A549 (cell line): ENCODE measurements around the gene GNG4. TPM values are rescaled to one million over a fixed set of nuclear protein-coding genes. Genes with fewer than 3 reads are reported as not detected.

Source experiments
- ATAC-seq, 2 experiments: fragments of 200-7000 bp in 1 of 2; fragments of >200 bp in 1 of 2; cut with Nextera tagmentation in 1 of 2; cut with Tn5 transposase in 1 of 2; 3 replicates each; pipeline versions ENCODE4 v1.8.0 to v1.9.1; 2018 to 2020; ENCODE audit warnings: mild to moderate bottlenecking in 1 of 2, moderate library complexity in 1 of 2
- CTCF ChIA-PET: fragments of 300-600 bp; sonication (Branson Sonifier 250); formaldehyde crosslinking; extraction: SDS; loops from one replicate; lab custom pipeline; 2021; ENCODE audit warnings: antibody characterized with exemption, inconsistent platforms; lab: Yijun Ruan, JAX
- POLR2A ChIA-PET: fragments of 350-600 bp; formaldehyde crosslinking; extraction: SDS; loops from one replicate; lab custom pipeline; 2021; ENCODE audit warnings: antibody characterized with exemption, inconsistent platforms; lab: Yijun Ruan, JAX
- DNase-seq, 2 experiments: peaks; one replicate each; pipeline versions ENCODE4 v3.0.0 to v3.0.0-alpha.2; 2011 to 2016; ENCODE audit warnings: low read depth in 1 of 2, low spot score in 1 of 2
- FAIRE-seq: peaks from 2 replicates; lab custom pipeline; 2011; peaks lifted over from hg19 to GRCh38; lab: Jason Lieb, UNC
- H3K27ac ChIP-seq, 2 experiments: fragments of >200 bp; sonication (Bioruptor Twin); formaldehyde crosslinking; 3 replicates each; pipeline ENCODE4 v1.5.1; 2016 to 2017
- H3K4me1 ChIP-seq: fragments of >200 bp; sonication (Bioruptor Twin); formaldehyde crosslinking; 3 replicates; pipeline ENCODE4 v1.6.1; 2016
- H3K4me2 ChIP-seq: fragments of >200 bp; sonication (Bioruptor Twin); formaldehyde crosslinking; 3 replicates; pipeline ENCODE4 v1.6.1; 2016
- H3K4me3 ChIP-seq: fragments of >200 bp; sonication (Bioruptor Twin); formaldehyde crosslinking; 3 replicates; pipeline ENCODE4 v1.5.1; 2016
- H3K9me3 ChIP-seq: fragments of >200 bp; sonication (Bioruptor Twin); formaldehyde crosslinking; 3 replicates; pipeline ENCODE4 v1.6.1; 2016
- ATOH8 ChIP-seq: fragments of 250-450 bp; sonication (Bioruptor Pico); IDR thresholded peaks from 2 replicates; pipeline ENCODE4 v1.5.0; 2020; ENCODE audit warnings: low read depth, mild to moderate bottlenecking, moderate library complexity
- BHLHE40 ChIP-seq: IDR thresholded peaks from 2 replicates; pipeline ENCODE4 v1.6.1; 2012; ENCODE audit warnings: low read depth, low read length, inconsistent platforms
- CEBPB ChIP-seq, 2 experiments: fragments of >200 bp in 1 of 2; sonication (Bioruptor Twin) in 1 of 2; formaldehyde crosslinking in 1 of 2; IDR thresholded peaks; 2 replicates each; pipeline ENCODE4 v1.6.1; 2012 to 2016
- EHMT2 ChIP-seq: fragments of 200-600 bp; sonication (generic); IDR thresholded peaks from 2 replicates; pipeline ENCODE4 v1.6.1; 2016; ENCODE audit warnings: antibody characterized with exemption, low read depth, mild to moderate bottlenecking, moderate library complexity
- EP300 ChIP-seq, 2 experiments: fragments of >200 bp; sonication (Bioruptor Twin); formaldehyde crosslinking; IDR thresholded peaks; 2 replicates in 1 of 2; 3 replicates in 1 of 2; pipeline ENCODE4 v1.6.1; 2016 to 2017
- ESRRA ChIP-seq: fragments of 150-350 bp; IDR thresholded peaks from 2 replicates; pipeline ENCODE4 v1.6.1; 2014; ENCODE audit warnings: mild to moderate bottlenecking, low read length, borderline replicate concordance
- FOSB ChIP-seq: fragments of 250-450 bp; sonication (Bioruptor Pico); IDR thresholded peaks from 2 replicates; pipeline ENCODE4 v1.5.0; 2020; ENCODE audit warnings: mild to moderate bottlenecking, moderate library complexity
- FOSL2 ChIP-seq, 2 experiments: fragments of 450-650 bp in 1 of 2; fragments of >200 bp in 1 of 2; sonication (Bioruptor Twin) in 1 of 2; formaldehyde crosslinking; IDR thresholded peaks; 2 replicates each; pipeline versions ENCODE4 v1.5.0 to v1.6.1; 2016 to 2020; ENCODE audit warnings: mild to moderate bottlenecking in 1 of 2, moderate library complexity in 1 of 2
- GATA3 ChIP-seq: IDR thresholded peaks from 2 replicates; pipeline ENCODE4 v1.6.1; 2012; ENCODE audit warnings: borderline replicate concordance
- HDAC2 ChIP-seq: fragments of 200-600 bp; sonication (generic); IDR thresholded peaks from 2 replicates; pipeline ENCODE4 v1.6.1; 2016
- JUN ChIP-seq, 2 experiments: fragments of >200 bp; sonication (Bioruptor Twin); formaldehyde crosslinking; IDR thresholded peaks; 2 replicates in 1 of 2; 3 replicates in 1 of 2; pipeline ENCODE4 v1.6.1; 2016 to 2017
- JUNB ChIP-seq: fragments of >200 bp; sonication (Bioruptor Twin); formaldehyde crosslinking; IDR thresholded peaks from 2 replicates; pipeline ENCODE4 v1.6.1; 2016
- KDM5A ChIP-seq: fragments of 200-600 bp; sonication (generic); IDR thresholded peaks from 2 replicates; pipeline ENCODE4 v1.6.1; 2016; ENCODE audit warnings: antibody characterized with exemption, mild to moderate bottlenecking
- MYC ChIP-seq: IDR thresholded peaks from 2 replicates; pipeline ENCODE4 v1.6.1; 2012; ENCODE audit warnings: mild to moderate bottlenecking, inconsistent platforms, low read length, improper control_type of control experiment, borderline replicate concordance
- NFE2L2 ChIP-seq: fragments of 150-350 bp; conservative IDR thresholded peaks from 2 replicates; pipeline ENCODE4 v1.6.1; 2014; ENCODE audit warnings: low read length
- NPAS2 ChIP-seq: fragments of 250-450 bp; sonication (Bioruptor Pico); IDR thresholded peaks from 2 replicates; pipeline ENCODE4 v1.8.0; 2022; ENCODE audit warnings: mild to moderate bottlenecking, moderate library complexity, borderline replicate concordance
- NR3C1 ChIP-seq: fragments of >200 bp; sonication (Bioruptor Twin); formaldehyde crosslinking; IDR thresholded peaks from 3 replicates; pipeline ENCODE4 v1.6.1; 2017
- POLR2AphosphoS2 ChIP-seq: conservative IDR thresholded peaks from 2 replicates; pipeline ENCODE4 v1.6.1; 2012; ENCODE audit warnings: low read length, improper control_type of control experiment, inconsistent platforms
- RARB ChIP-seq: fragments of 250-450 bp; sonication (Bioruptor Pico); IDR thresholded peaks from 2 replicates; pipeline ENCODE4 v1.8.0; 2021; ENCODE audit warnings: mild to moderate bottlenecking, moderate library complexity
- RFX5 ChIP-seq: fragments of 450-650 bp; IDR thresholded peaks from 2 replicates; pipeline ENCODE4 v1.7.1; 2014; ENCODE audit warnings: antibody characterized with exemption, mild to moderate bottlenecking, moderate library complexity
- RNF2 ChIP-seq: fragments of 200-600 bp; sonication (generic); IDR thresholded peaks from 2 replicates; pipeline ENCODE4 v1.6.1; 2016; ENCODE audit warnings: low read depth, mild to moderate bottlenecking, antibody characterized with exemption, moderate library complexity, borderline replicate concordance
- SMC3 ChIP-seq: fragments of >200 bp; sonication (Bioruptor Twin); formaldehyde crosslinking; IDR thresholded peaks from 3 replicates; pipeline ENCODE4 v1.6.1; 2018; ENCODE audit warnings: inconsistent platforms
- ZC3H11A ChIP-seq: fragments of 450-650 bp; IDR thresholded peaks from 2 replicates; pipeline ENCODE4 v1.6.1; 2014; ENCODE audit warnings: antibody characterized with exemption, mild to moderate bottlenecking
- ZSCAN20 ChIP-seq: fragments of 250-450 bp; sonication (Bioruptor Pico); IDR thresholded peaks from 2 replicates; pipeline ENCODE4 v1.8.0; 2022; ENCODE audit warnings: mild to moderate bottlenecking, moderate library complexity
- WGBS: methylation state at CpG from one replicate; pipeline ENCODE4 v1.1.6; 2017; ENCODE audit errors: missing lambda C conversion rate; 5-methylcytosine and 5-hydroxymethylcytosine counted together
- polyA plus RNA-seq, 4 experiments: library from polyadenylated mRNA; depleted of rRNA in 3 of 4; stranded (reverse); fragments of >200 nt; fragmentation: RNase III in 1 of 4; extraction: RNeasy Plus Mini Kit Qiagen cat#74134 plus additional on column Dnase treatment in 1 of 4; gene quantifications; 2 replicates in 3 of 4; 3 replicates in 1 of 4; pipeline ENCODE4 v1.2.3, GENCODE V29; 2011 to 2017
- TF ChIP-seq, protein P1 (sequence below): IDR thresholded peaks from 2 replicates; pipeline ENCODE4 v1.6.1; 2012
- TF ChIP-seq, protein P2 (sequence below): IDR thresholded peaks from 2 replicates; pipeline ENCODE4 v1.6.1; 2012; ENCODE audit warnings: low read depth, borderline replicate concordance
- TF ChIP-seq, protein P3 (sequence below): IDR thresholded peaks from 2 replicates; pipeline ENCODE4 v1.6.1; 2012

The GNG4 gene
- polyA plus RNA-seq, 2 of the 4 experiments (the other 2 are of a cell fraction), result 10.5 to 16.3 TPM

- Histone ChIP-seq H3K4me1 (no peaks in the 10 kb centered on the region), H3K4me2 (no peak overlapping the region)
- TF ChIP-seq, protein P1, sequence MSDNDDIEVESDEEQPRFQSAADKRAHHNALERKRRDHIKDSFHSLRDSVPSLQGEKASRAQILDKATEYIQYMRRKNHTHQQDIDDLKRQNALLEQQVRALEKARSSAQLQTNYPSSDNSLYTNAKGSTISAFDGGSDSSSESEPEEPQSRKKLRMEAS, result no peak
- no peak for TF ChIP-seq EP300 (IDR thresholded peaks at IDR 0.05)
- TF ChIP-seq, protein P2, sequence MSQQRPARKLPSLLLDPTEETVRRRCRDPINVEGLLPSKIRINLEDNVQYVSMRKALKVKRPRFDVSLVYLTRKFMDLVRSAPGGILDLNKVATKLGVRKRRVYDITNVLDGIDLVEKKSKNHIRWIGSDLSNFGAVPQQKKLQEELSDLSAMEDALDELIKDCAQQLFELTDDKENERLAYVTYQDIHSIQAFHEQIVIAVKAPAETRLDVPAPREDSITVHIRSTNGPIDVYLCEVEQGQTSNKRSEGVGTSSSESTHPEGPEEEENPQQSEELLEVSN, result no peak
- no peak for TF ChIP-seq BHLHE40
- no peak for TF ChIP-seq RNF2
- TF ChIP-seq, all 56 proteins: peak for 0
- ATAC-seq (no peak), DNase-seq (no peak), FAIRE-seq (no peak)
- H3K27ac ChIP-seq, result no peak overlapping the region
- 63% methylated on average over 5 of the region's 5 CpGs for WGBS
- POLR2A ChIA-PET, result no interaction called here
- H3K9me3 ChIP-seq, result no peaks in the 10 kb centered on the region
- H3K4me3 ChIP-seq, result no peak overlapping the region
- CTCF ChIA-PET, result interaction anchor here (0.8 to 1.1 kb wide), 3 partner anchors 33 to 125 kb away, joined by 3 read pairs; no protein-coding TSS in a partner anchor
Measured at GRCh38 chr1:235657747-235658526, 8.4 kb upstream of the GNG4 start.

DNA sequence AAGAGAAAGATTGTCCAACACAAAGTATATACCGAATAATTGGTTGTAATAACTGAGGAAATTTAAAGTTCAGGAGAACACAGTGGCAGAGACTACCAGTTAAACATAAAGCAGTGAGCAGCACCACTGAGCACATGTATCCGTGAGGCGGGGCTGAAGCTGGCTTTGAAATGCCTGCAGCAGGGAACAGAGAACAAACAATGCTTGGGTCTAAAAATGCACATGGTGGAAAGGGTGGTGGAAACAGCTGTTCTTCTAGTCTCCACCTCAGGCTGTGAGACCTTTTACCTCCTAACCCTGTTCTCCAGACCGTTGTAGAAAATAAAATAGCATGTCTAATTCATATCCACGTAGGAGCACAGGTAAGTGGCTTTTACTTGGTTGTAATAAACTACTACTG, 7.7 kb upstream of the GNG4 start:
- ChIA-PET POLR2A (no interaction called here), CTCF (interaction anchor here (0.8 kb wide), 1 partner anchor 55 kb away, joined by 3 read pairs; no protein-coding TSS in a partner anchor)
- DNase-seq, result no peak
- Histone ChIP-seq H3K4me2 (no peak overlapping the region), H3K9me3 (no peaks in the 10 kb centered on the region), H3K4me3 (no peak overlapping the region), H3K27ac (no peak overlapping the region), H3K4me1 (no peaks in the 10 kb centered on the region)
- no peak for TF ChIP-seq JUNB
- no peak for TF ChIP-seq SMC3
- no peak for TF ChIP-seq EP300 (IDR thresholded peaks at IDR 0.05)
- TF ChIP-seq JUN (IDR thresholded peaks at IDR 0.05), result no peak
- no peak for TF ChIP-seq ZSCAN20 (CRISPR knock-in tag)
- TF ChIP-seq HDAC2, result no peak
- TF ChIP-seq CEBPB (IDR thresholded peaks at IDR 0.05), result no peak
- TF ChIP-seq, protein P3, sequence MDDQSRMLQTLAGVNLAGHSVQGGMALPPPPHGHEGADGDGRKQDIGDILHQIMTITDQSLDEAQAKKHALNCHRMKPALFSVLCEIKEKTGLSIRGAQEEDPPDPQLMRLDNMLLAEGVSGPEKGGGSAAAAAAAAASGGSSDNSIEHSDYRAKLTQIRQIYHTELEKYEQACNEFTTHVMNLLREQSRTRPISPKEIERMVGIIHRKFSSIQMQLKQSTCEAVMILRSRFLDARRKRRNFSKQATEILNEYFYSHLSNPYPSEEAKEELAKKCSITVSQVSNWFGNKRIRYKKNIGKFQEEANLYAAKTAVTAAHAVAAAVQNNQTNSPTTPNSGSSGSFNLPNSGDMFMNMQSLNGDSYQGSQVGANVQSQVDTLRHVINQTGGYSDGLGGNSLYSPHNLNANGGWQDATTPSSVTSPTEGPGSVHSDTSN, result no peak
- TF ChIP-seq RARB (CRISPR knock-in tag), result no peak
- 71% methylated on average over 5 of the region's 5 CpGs for WGBS
- no peak for FAIRE-seq
- no peak for ATAC-seq

- Histone ChIP-seq H3K4me1 (peaks cover 3% of the 10 kb centered on the region; the same call in 2 of the 3 replicates), H3K9me3 (no peaks in the 10 kb centered on the region), H3K4me3 (no peak overlapping the region), H3K4me2 (no peak overlapping the region), H3K27ac (no peak overlapping the region)
- TF ChIP-seq EHMT2, result no peak
- no peak for TF ChIP-seq FOSB (CRISPR knock-in tag)
- CTCF ChIA-PET, result interaction anchor here (1.2 kb wide), 1 partner anchor 320 kb away, joined by 3 read pairs; no protein-coding TSS in a partner anchor
- no peak for ATAC-seq
- 75% methylated on average over 11 of the region's 11 CpGs for WGBS
- no peak for FAIRE-seq
- POLR2A ChIA-PET, result no interaction called here
- DNase-seq, result no peak
Measured at GRCh38 chr1:235652364-235652763, 2.8 kb upstream of the GNG4 start.

DNA sequence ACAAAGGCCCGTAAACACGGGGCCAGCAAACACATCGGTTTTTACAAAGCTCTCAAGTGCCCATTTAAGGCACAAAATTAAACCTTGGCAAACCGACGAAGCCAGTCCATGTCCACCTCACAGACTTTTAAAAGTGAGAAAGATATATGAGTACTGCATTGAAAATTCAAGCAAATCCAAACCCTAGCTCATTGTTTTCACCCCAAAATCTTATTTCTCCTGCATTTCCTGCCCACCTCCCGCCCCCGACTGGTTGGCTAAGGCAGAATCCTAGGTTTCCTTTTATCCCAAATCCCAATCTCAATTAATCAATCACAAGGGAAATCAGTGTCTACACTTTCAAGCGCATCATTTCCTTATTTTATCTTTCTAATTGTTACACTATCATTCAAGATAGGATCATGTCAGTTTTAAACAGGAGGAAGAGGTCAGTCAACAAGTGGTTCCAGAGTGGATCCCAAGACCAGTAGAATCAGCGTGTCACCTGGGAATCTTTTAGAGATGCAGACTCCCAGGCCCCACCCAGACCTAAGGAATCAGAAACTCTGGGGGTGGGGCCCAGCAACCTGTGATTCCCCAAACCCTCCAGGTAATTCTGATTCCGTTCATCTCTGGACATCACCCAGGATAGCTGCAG, 1.7 kb upstream of the GNG4 start:
- Histone ChIP-seq H3K27ac (no peak overlapping the region), H3K4me1 (peaks cover 3% of the 10 kb centered on the region; the same call in 2 of the 3 replicates), H3K4me3 (no peak overlapping the region), H3K9me3 (no peaks in the 10 kb centered on the region), H3K4me2 (no peak overlapping the region)
- FAIRE-seq (no peak), ATAC-seq (no peak), DNase-seq (no peak)
- POLR2A ChIA-PET, result interaction anchor here (0.6 kb wide), 1 partner anchor 541 kb away, joined by 3 read pairs; no protein-coding TSS in a partner anchor
- CTCF ChIA-PET, result no interaction called here
- WGBS, result 97% methylated on average over 10 of the region's 10 CpGs
- no peak for TF ChIP-seq MYC
- TF ChIP-seq NR3C1, result no peak
- TF ChIP-seq GATA3, result no peak
- TF ChIP-seq RFX5, result no peak
- TF ChIP-seq JUNB, result no peak
- TF ChIP-seq NPAS2, result no peak
- no peak for TF ChIP-seq ESRRA
- no peak for TF ChIP-seq POLR2AphosphoS2
- TF ChIP-seq, protein P2, result no peak
- TF ChIP-seq KDM5A, result no peak
- TF ChIP-seq FOSL2 (IDR thresholded peaks at IDR 0.05), result no peak
- TF ChIP-seq FOSL2 (CRISPR knock-in tag; IDR thresholded peaks at IDR 0.05), result no peak
- no peak for TF ChIP-seq ATOH8 (CRISPR knock-in tag)
- no peak for TF ChIP-seq FOSB (CRISPR knock-in tag)
- no peak for TF ChIP-seq ZC3H11A
- TF ChIP-seq NFE2L2, result no peak
- no peak for TF ChIP-seq CEBPB (IDR thresholded peaks at IDR 0.05)
